GM19438 (cell line): ENCODE data around the gene RAB11FIP3.

Experiments
- ATAC-seq: cut with Tn5 transposase; IDR thresholded peaks from one replicate; pipeline ENCODE4 v1.9.1; 2021; ENCODE audit warnings: low read depth; ENCODE audit not compliant: unreplicated experiment

Gene RAB11FIP3

GRCh38 chr16:391885-392335, 33.5 kb upstream of the RAB11FIP3 start:
- ATAC-seq, result no peak

- no peak for ATAC-seq
Observed at GRCh38 chr16:392450-393030, 32.9 kb upstream of the RAB11FIP3 start.

- no peak for ATAC-seq
Observed at GRCh38 chr16:396199-396598, 29.2 kb upstream of the RAB11FIP3 start.

GRCh38 chr16:396605-397004, 28.8 kb upstream of the RAB11FIP3 start:
- no peak for ATAC-seq

GRCh38 chr16:397135-397661, 28.3 kb upstream of the RAB11FIP3 start, which contains the start of gene NME4:
NME4 (plus strand) TSS chr16:397199; CDS start chr16:397223, 24 bp downstream.
- ATAC-seq, result no peak

GRCh38 chr16:397736-398332, 27.6 kb upstream of the RAB11FIP3 start:
- ATAC-seq, result no peak

GRCh38 chr16:398561-399339, 26.7 kb upstream of the RAB11FIP3 start:
- no peak for ATAC-seq

- no peak for ATAC-seq
Observed at GRCh38 chr16:399340-400019, 26.0 kb upstream of the RAB11FIP3 start.

- ATAC-seq, result no peak
Observed at GRCh38 chr16:400061-400591, 25.3 kb upstream of the RAB11FIP3 start.

GRCh38 chr16:401468-402348, 23.7 kb upstream of the RAB11FIP3 start, which contains the start of gene DECR2:
DECR2 (plus strand) TSS chr16:401885; CDS start chr16:401964, 79 bp downstream.
- ATAC-seq, result peak; percentile 49

GRCh38 chr16:404971-405486, 20.4 kb upstream of the RAB11FIP3 start:
- no peak for ATAC-seq

GRCh38 chr16:405548-406506, 19.6 kb upstream of the RAB11FIP3 start:
- ATAC-seq, result no peak

- no peak for ATAC-seq
Observed at GRCh38 chr16:407253-407652, 18.2 kb upstream of the RAB11FIP3 start.

- ATAC-seq, result no peak
Observed at GRCh38 chr16:410516-411178, 14.8 kb upstream of the RAB11FIP3 start.

- ATAC-seq, result no peak
Observed at GRCh38 chr16:411576-412265, 13.7 kb upstream of the RAB11FIP3 start.

- ATAC-seq, result no peak
Observed at GRCh38 chr16:414395-415169, 10.9 kb upstream of the RAB11FIP3 start.
